Measurements from ENCODE around the gene DLGAP1. TPM values are rescaled to one million over a fixed set of nuclear protein-coding genes. Genes with fewer than 3 reads are reported as not detected.

The DLGAP1 gene
- total and polyA plus RNA-seq, 4 donors = 0.06 to 1.2 (median 0.17) TPM; not detected in 1

GRCh38 chr18:3508576-3509549, 946.2 kb downstream of the DLGAP1 start:
- no peak overlapping the region for H3K27ac ChIP-seq (ENCODE audit: low read depth in 1 of 2, low read length in 2 of 2)
- TF ChIP-seq ZBTB33 (IDR thresholded peaks at IDR 0.05) = no peak
- no peak for TF ChIP-seq NR2F2 (IDR thresholded peaks at IDR 0.05)
- TF ChIP-seq RXRA (IDR thresholded peaks at IDR 0.05) = no peak
- no peak for TF ChIP-seq JUND (IDR thresholded peaks at IDR 0.05)
- TF ChIP-seq SP1 (IDR thresholded peaks at IDR 0.05) = no peak
- TF ChIP-seq YY1 (IDR thresholded peaks at IDR 0.05) = no peak
- no peak for TF ChIP-seq RAD21 (IDR thresholded peaks at IDR 0.05)
- no peak for TF ChIP-seq ATF3 (IDR thresholded peaks at IDR 0.05)
- no peak for TF ChIP-seq FOXA1 (IDR thresholded peaks at IDR 0.05)
- H3K9me3 ChIP-seq (ENCODE audit: control insufficient read depth in 4 of 4, low read length in 3 of 4) = no peaks in the 10 kb centered on the region
- DNase-seq (ENCODE audit: low spot score) = no peak
- no peak overlapping the region for H3K9ac ChIP-seq (ENCODE audit: low read depth in 1 of 2, low read length in 2 of 2)
- no peak overlapping the region for H3K4me3 ChIP-seq (ENCODE audit: low read depth in 1 of 3, low read length in 3 of 3)
- no peaks in the 10 kb centered on the region for H3K36me3 ChIP-seq (ENCODE audit: control insufficient read depth in 4 of 4, insufficient read depth in 3 of 4, low read depth in 1 of 4, low read length in 3 of 4)
- no peaks in the 10 kb centered on the region for H3K4me1 ChIP-seq (ENCODE audit: control insufficient read depth in 4 of 4, insufficient read depth in 4 of 4, low read length in 3 of 4)
- 86% methylated on average over 17 of the region's 17 CpGs for WGBS
- H3K27me3 ChIP-seq (ENCODE audit: control insufficient read depth in 4 of 4, insufficient read depth in 4 of 4, low read length in 3 of 4) = no peaks in the 10 kb centered on the region

- Histone ChIP-seq H3K4me1 (ENCODE audit: control insufficient read depth in 4 of 4, insufficient read depth in 4 of 4, low read length in 3 of 4) (peaks cover 0 to 2% (median under 1%) of the 10 kb centered on the region in 4 donors), H3K4me3 (ENCODE audit: low read depth in 1 of 3, low read length in 3 of 3) (no peak overlapping the region), H3K27ac (ENCODE audit: low read depth in 1 of 2, low read length in 2 of 2) (no peak overlapping the region), H3K27me3 (ENCODE audit: control insufficient read depth in 4 of 4, insufficient read depth in 4 of 4, low read length in 3 of 4) (no peaks in the 10 kb centered on the region), H3K9ac (ENCODE audit: low read depth in 1 of 2, low read length in 2 of 2) (no peak overlapping the region), H3K9me3 (ENCODE audit: control insufficient read depth in 4 of 4, low read length in 3 of 4) (no peaks in the 10 kb centered on the region), H3K36me3 (ENCODE audit: control insufficient read depth in 4 of 4, insufficient read depth in 3 of 4, low read depth in 1 of 4, low read length in 3 of 4) (no peaks in the 10 kb centered on the region)
- no peak for DNase-seq (ENCODE audit: low spot score)
- WGBS = 87% methylated on average over 5 of the region's 5 CpGs
- no peak for TF ChIP-seq REST (IDR thresholded peaks at IDR 0.05)
- TF ChIP-seq EGR1 (IDR thresholded peaks at IDR 0.05; ENCODE audit: low read depth in 2 of 2) = no peak
- TF ChIP-seq YY1 (IDR thresholded peaks at IDR 0.05) = no peak
- no peak for TF ChIP-seq CTCF (IDR thresholded peaks at IDR 0.05; ENCODE audit: low read depth, low read length, missing input control)
- TF ChIP-seq ZBTB33 (IDR thresholded peaks at IDR 0.05) = no peak
- no peak for TF ChIP-seq HNF4A (conservative IDR thresholded peaks at IDR 0.05)
- TF ChIP-seq RXRA (IDR thresholded peaks at IDR 0.05) = no peak
- TF ChIP-seq GABPA (IDR thresholded peaks at IDR 0.05 in 1 of 2, conservative IDR thresholded peaks at IDR 0.05 in 1 of 2) = no peak
- TF ChIP-seq JUND (IDR thresholded peaks at IDR 0.05) = no peak
- no peak for TF ChIP-seq MAX (IDR thresholded peaks at IDR 0.05)
- TF ChIP-seq FOXA2 (IDR thresholded peaks at IDR 0.05) = no peak
- TF ChIP-seq SP1 (IDR thresholded peaks at IDR 0.05) = no peak
Observed at GRCh38 chr18:3504637-3505036, 950.5 kb downstream of the DLGAP1 start.

Measured in liver (tissue), 9 donors.